Adrenal gland (tissue), 12 donors: ENCODE data around the gene SLC16A2. TPM values are rescaled to one million over a fixed set of nuclear protein-coding genes. Genes with fewer than 3 reads are reported as not detected.
"Not testable (repeated sequence)": the region's sequence is repeated elsewhere in the genome, so short reads cannot be mapped to it uniquely, and the experiment has no call there.

ENCODE experiments used
- DNase-seq, 7 donors: peaks; one replicate each; pipeline ENCODE4 v3.0.0-alpha.2; 2019 to 2020
- H3K27ac ChIP-seq, 5 donors: fragments of 200-600 bp; sonication (generic) in 4 of 5; 1 replicate in 3 of 5; 2 replicates in 2 of 5; pipeline versions ENCODE4 v1.5.1 to v1.8.0; 2016 to 2020; ENCODE audit warnings: mild to moderate bottlenecking in 1 of 5
- H3K27me3 ChIP-seq: fragments of 200-600 bp; 2 replicates; pipeline ENCODE4 v1.8.0; 2021
- H3K36me3 ChIP-seq, 2 donors: fragments of 200-600 bp; replicated peaks in 1 of 2; 1 replicate in 1 of 2; 2 replicates in 1 of 2; pipeline versions ENCODE4 v1.5.1 to v1.8.0; 2018 to 2022
- H3K4me1 ChIP-seq, 2 donors: fragments of 200-600 bp; replicated peaks in 1 of 2; 1 replicate in 1 of 2; 2 replicates in 1 of 2; pipeline versions ENCODE4 v1.5.1 to v1.8.0; 2018 to 2021
- H3K4me3 ChIP-seq, 4 donors: fragments of 200-600 bp; sonication (generic) in 3 of 4; one replicate each; pipeline ENCODE4 v1.5.1; 2016 to 2018
- H3K9me3 ChIP-seq, 3 donors: fragments of 200-600 bp; sonication (generic) in 1 of 3; replicated peaks in 1 of 3; 1 replicate in 2 of 3; 2 replicates in 1 of 3; pipeline versions ENCODE4 v1.5.1 to v1.8.0; 2016 to 2021
- CTCF ChIP-seq, 6 experiments: fragments of 450-650 bp in 4 of 6; fragments of 200-600 bp in 2 of 6; sonication (generic) in 1 of 6; IDR thresholded peaks; 1 replicate in 5 of 6; 2 replicates in 1 of 6; pipeline versions ENCODE4 v1.5.1 to v1.8.0; 2016 to 2021; ENCODE audit warnings: antibody characterized with exemption in 6 of 6, mild to moderate bottlenecking in 2 of 6, moderate library complexity in 1 of 6
- POLR2A ChIP-seq, 2 donors: fragments of 450-650 bp; IDR thresholded peaks; one replicate each; pipeline ENCODE4 v1.6.1; 2017; ENCODE audit warnings: antibody characterized with exemption in 2 of 2, mild to moderate bottlenecking in 2 of 2, moderate library complexity in 1 of 2
- WGBS, 4 donors: extraction: QIAGEN DNeasy Blood & Tissue Kit in 2 of 4; methylation state at CpG; one replicate each; pipeline versions ENCODE4 v1.1.5 to v1.1.7; 2013 to 2017; 5-methylcytosine and 5-hydroxymethylcytosine counted together
- intact Hi-C, 2 donors: fragments of 100-400 bp; cut with DNase I; formaldehyde crosslinking; loops; one replicate each; pipeline versions ENCODE4 v1.14.1 to v1.15.0; 2022 to 2023
- polyA plus RNA-seq, 3 donors: library from polyadenylated mRNA; stranded (reverse); fragments of 200-250 nt in 2 of 3; fragments of 350-450 nt in 1 of 3; fragmentation: Illumina TruSeq in 1 of 3; extraction: RNeasy Lipid Tissue Mini Kit (QIAGEN cat#74804) in 1 of 3; gene quantifications; one replicate each; pipeline ENCODE4 v1.2.3, GENCODE V29; 2013 to 2014
- total RNA-seq, 9 donors: library from RNA; depleted of rRNA in 4 of 9; stranded (reverse); fragments of >200 nt in 4 of 9; fragments of 120-200 nt in 1 of 9; fragmentation: NEBNext Ultra II Directional in 1 of 9; extraction: Animal tissue kit (Norgen Biotek cat#: 25700) in 1 of 9; gene quantifications; one replicate each; pipeline versions ENCODE4 v1.1.0 to v1.2.4, GENCODE V29; 2013 to 2023
- donor health status: healthy with polysubstance abuse.
- donor health status: Bipolar disorder and iron deficiency.
- donor health status: DM: yes; HTN: yes; CAD: no.
- donor health status: DM: no; HTN: no; CAD: no.
- donor health status: DM: no; HTN: no; CAD: no.
- donor health status: DM: yes; HTN: yes; CAD: no.

Gene SLC16A2
- total and polyA plus RNA-seq, 12 donors, result 9.3 to 109 (median 46.9) TPM

DNA sequence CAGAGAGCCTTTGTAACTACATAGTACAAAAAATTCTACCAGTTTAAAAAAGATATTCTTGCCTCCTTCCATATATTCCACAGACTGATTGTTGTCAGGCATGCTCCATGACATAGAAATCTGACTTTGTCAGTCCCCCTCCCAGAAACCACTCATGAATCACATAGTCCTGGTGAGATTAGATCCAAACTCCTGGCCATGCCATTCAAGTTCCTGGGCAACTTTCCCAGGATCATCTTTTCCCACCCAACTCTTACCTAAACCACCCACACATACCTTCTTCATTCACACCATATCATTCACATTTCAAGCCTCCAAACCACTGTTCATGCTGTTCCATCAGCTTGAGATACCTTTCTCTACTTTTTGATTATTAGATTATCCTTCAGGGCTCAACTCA is 46.4 kb downstream of the SLC16A2 start:
- no peaks in the 10 kb centered on the region for H3K36me3 ChIP-seq
- no peaks in the 10 kb centered on the region for H3K27me3 ChIP-seq
- H3K4me1 ChIP-seq, result no peaks in the 10 kb centered on the region
- H3K4me3 ChIP-seq, result no peak overlapping the region
- H3K27ac ChIP-seq, result no peak overlapping the region
- TF ChIP-seq CTCF (IDR thresholded peaks at IDR 0.05) (no peak), POLR2A (IDR thresholded peaks at IDR 0.05) (no peak)
- no peaks in the 10 kb centered on the region for H3K9me3 ChIP-seq
- DNase-seq, result no peak
- intact Hi-C loops, result no loop called here

DNA sequence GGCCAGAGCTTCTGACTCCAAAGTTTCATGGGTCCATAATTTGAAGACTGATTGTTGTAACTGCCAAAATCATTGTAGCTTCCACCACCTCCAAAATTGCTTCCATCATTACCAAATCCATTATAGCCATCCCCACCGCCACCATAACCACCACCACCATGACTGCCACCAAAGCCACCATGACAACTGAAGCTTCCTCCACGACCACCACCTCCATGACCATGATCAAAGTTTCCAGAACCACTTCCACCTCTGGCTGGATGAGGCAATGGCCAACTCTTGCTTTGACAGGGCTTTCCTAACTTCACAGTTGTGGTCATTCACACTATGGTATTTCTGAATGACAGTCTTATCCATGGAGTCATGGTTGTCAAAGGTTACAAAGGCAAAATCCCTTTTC is 51.8 kb downstream of the SLC16A2 start:
- H3K4me1 ChIP-seq, H3K27ac ChIP-seq, H3K4me3 ChIP-seq, H3K9me3 ChIP-seq, H3K36me3 ChIP-seq, intact Hi-C loops, DNase-seq, H3K27me3 ChIP-seq: not testable (repeated sequence)
- WGBS, 4 donors, result 66 to 98% (median 81%) methylated on average over 2 of the region's 2 CpGs

DNA sequence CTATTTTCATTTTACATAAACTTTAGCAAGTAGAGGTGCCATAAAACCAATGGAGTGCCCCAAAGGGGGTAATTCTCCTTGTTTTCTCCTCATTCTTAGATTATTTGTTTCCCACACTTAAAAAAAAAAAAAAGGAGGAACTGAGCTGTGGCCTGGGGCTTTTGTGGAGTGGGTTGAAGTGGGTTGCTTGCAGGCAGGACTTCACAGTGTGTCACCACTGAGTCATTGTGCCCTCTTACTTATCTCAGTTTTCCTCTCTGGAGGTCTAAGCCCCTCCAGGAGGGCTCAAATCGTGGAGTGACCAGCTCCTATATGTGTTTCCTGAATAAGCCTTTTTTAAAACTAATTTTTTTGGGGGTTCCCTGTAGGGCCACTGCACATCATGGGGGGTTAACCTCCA is 69.0 kb downstream of the SLC16A2 start:
- Histone ChIP-seq H3K27ac (no peak overlapping the region), H3K4me3 (no peak overlapping the region), H3K9me3 (no peaks in the 10 kb centered on the region), H3K36me3 (no peaks in the 10 kb centered on the region), H3K27me3 (no peaks in the 10 kb centered on the region), H3K4me1 (no peaks in the 10 kb centered on the region)
- no peak for DNase-seq
- intact Hi-C loops, result no loop called here
- 50 to 88% (median 76%) methylated on average over 1 of the region's 1 CpG for WGBS, 4 donors
- TF ChIP-seq POLR2A (IDR thresholded peaks at IDR 0.05) (no peak), CTCF (IDR thresholded peaks at IDR 0.05) (no peak)

DNA sequence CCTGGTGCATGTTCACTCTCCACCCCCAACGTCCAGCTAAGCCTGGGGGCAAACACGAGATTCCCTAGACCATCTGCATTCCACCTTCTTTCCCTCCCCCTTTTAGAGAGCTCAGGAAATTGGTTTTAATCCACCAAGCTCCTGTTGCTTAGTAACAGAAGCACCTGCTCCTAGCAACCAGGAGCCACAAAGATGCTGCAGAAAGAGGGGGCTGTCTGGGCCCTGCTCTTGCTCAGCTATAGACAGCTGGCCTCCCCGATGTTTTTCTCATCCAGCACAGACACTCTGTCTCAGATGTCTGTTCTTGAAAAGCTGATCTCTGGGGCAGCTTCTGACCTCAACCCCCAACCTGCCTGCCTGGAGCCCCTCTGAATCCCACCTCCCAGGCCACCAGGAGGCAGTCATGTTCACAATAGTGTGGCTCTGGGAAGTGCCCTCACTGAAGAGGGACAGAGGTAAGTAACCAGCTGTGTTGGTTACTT is 71.5 kb downstream of the SLC16A2 start:
- no peaks in the 10 kb centered on the region for H3K27me3 ChIP-seq
- no peak overlapping the region for H3K27ac ChIP-seq
- H3K4me1 ChIP-seq, result no peaks in the 10 kb centered on the region
- H3K36me3 ChIP-seq, result no peaks in the 10 kb centered on the region
- H3K9me3 ChIP-seq, result no peaks in the 10 kb centered on the region
- 48 to 89% (median 64%) methylated on average over 2 to 3 of the region's 3 CpGs for WGBS, 4 donors
- TF ChIP-seq POLR2A (IDR thresholded peaks at IDR 0.05) (no peak), CTCF (IDR thresholded peaks at IDR 0.05) (peak in 1 of 6 experiments; percentile 18)
- intact Hi-C loops, result no loop called here
- peak in 1 of 7 donors; percentile 3 for DNase-seq
- H3K4me3 ChIP-seq, result no peak overlapping the region

DNA sequence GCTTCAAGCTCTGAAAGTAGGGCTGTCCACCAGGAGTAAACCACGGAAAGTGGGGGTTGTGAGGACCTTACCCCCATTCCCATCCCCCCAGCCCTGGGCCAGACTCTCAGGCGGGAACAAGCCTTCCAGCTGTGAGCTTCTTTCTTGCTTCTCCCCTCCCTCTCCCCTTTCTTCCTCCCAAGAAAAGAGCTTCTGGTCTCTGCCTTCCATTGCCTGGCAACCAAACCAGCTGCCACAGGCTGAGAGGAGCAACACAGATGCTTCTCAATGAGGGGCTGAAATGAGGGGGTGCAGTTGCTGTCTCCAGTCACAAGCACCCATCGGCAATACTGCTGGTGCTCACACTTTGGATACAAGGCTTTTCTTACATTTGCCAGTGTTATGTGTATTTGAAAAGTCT is 72.5 kb downstream of the SLC16A2 start:
- Histone ChIP-seq H3K4me3 (no peak overlapping the region), H3K27me3 (no peaks in the 10 kb centered on the region), H3K27ac (no peak overlapping the region), H3K36me3 (no peaks in the 10 kb centered on the region), H3K9me3 (no peaks in the 10 kb centered on the region), H3K4me1 (no peaks in the 10 kb centered on the region)
- no peak for DNase-seq
- TF ChIP-seq CTCF (IDR thresholded peaks at IDR 0.05) (no peak), POLR2A (IDR thresholded peaks at IDR 0.05) (no peak)
- WGBS, 4 donors, result 65 to 93% (median 82%) methylated on average over 2 to 3 of the region's 3 CpGs
- intact Hi-C loops, result no loop called here
